CD14-positive monocyte (primary cell): Measurements from ENCODE around the gene CALM1. TPM values are rescaled to one million over a fixed set of nuclear protein-coding genes. Genes with fewer than 3 reads are reported as not detected.

Source experiments
- DNase-seq, 3 donors: peaks; one replicate each; pipeline ENCODE4 v3.0.0-alpha.2; 2011 to 2022
- H2AFZ ChIP-seq: 2 replicates; pipeline ENCODE4 v1.6.0; 2012; ENCODE audit warnings: mild to moderate bottlenecking, low read depth, low read length, inconsistent platforms; ENCODE audit not compliant: insufficient read depth, poor library complexity, severe bottlenecking
- H3K27ac ChIP-seq, 2 donors: 1 replicate in 1 of 2; 2 replicates in 1 of 2; pipeline ENCODE4 v1.5.1; 2012 to 2013; ENCODE audit warnings: low read length in 2 of 2, control low read depth in 1 of 2, inconsistent platforms in 1 of 2, low read depth in 1 of 2, mild to moderate bottlenecking in 1 of 2
- H3K27me3 ChIP-seq, 2 donors: one replicate each; pipeline versions ENCODE4 v1.6.0 to v1.6.1; 2011 to 2013; ENCODE audit warnings: low read length in 2 of 2; ENCODE audit not compliant: control insufficient read depth in 2 of 2, insufficient read depth in 2 of 2
- H3K36me3 ChIP-seq, 2 donors: replicated peaks in 1 of 2; 1 replicate in 1 of 2; 2 replicates in 1 of 2; pipeline versions ENCODE4 v1.5.1 to v1.6.1; 2012 to 2013; ENCODE audit warnings: low read length in 2 of 2, control low read depth in 1 of 2, inconsistent platforms in 1 of 2, mild to moderate bottlenecking in 1 of 2; ENCODE audit not compliant: insufficient read depth in 2 of 2, control insufficient read depth in 1 of 2
- H3K4me1 ChIP-seq, 2 donors: 1 replicate in 1 of 2; 2 replicates in 1 of 2; pipeline versions ENCODE4 v1.5.1 to v1.6.1; 2012 to 2013; ENCODE audit warnings: low read length in 2 of 2, control low read depth in 1 of 2, inconsistent platforms in 1 of 2, mild to moderate bottlenecking in 1 of 2, moderate library complexity in 1 of 2; ENCODE audit not compliant: insufficient read depth in 2 of 2, control insufficient read depth in 1 of 2
- H3K4me2 ChIP-seq: replicated peaks from 2 replicates; pipeline ENCODE3; 2012; ENCODE audit warnings: low read length, moderate library complexity, mild to moderate bottlenecking; ENCODE audit not compliant: poor library complexity, severe bottlenecking; ENCODE audit errors: extremely low read depth
- H3K4me3 ChIP-seq, 3 experiments: fragments of 200-600 bp in 1 of 3; sonication (generic) in 1 of 3; replicated peaks in 1 of 3; 1 replicate in 2 of 3; 2 replicates in 1 of 3; pipeline ENCODE4 v1.5.1; 2011 to 2013; ENCODE audit warnings: low read length in 3 of 3, mild to moderate bottlenecking in 3 of 3, control low read depth in 2 of 3, low read depth in 2 of 3, inconsistent platforms in 1 of 3, moderate library complexity in 1 of 3
- H3K79me2 ChIP-seq: 2 replicates; pipeline ENCODE4 v1.6.0; 2012; ENCODE audit warnings: mild to moderate bottlenecking, control low read depth, inconsistent platforms, low read length, moderate library complexity; ENCODE audit not compliant: insufficient read depth
- H3K9ac ChIP-seq: 2 replicates; pipeline ENCODE4 v1.6.0; 2017; ENCODE audit warnings: low read length, mild to moderate bottlenecking; ENCODE audit not compliant: insufficient read depth, poor library complexity, severe bottlenecking
- H3K9me3 ChIP-seq, 2 donors: replicated peaks in 1 of 2; 1 replicate in 1 of 2; 2 replicates in 1 of 2; pipeline versions ENCODE4 v1.5.1 to v1.6.1; 2012 to 2013; ENCODE audit warnings: low read length in 2 of 2, control low read depth in 1 of 2; ENCODE audit not compliant: control insufficient read depth in 1 of 2, insufficient read depth in 1 of 2
- H4K20me1 ChIP-seq: 2 replicates; pipeline ENCODE4 v1.6.0; 2012; ENCODE audit warnings: mild to moderate bottlenecking, low read length, control low read depth, moderate library complexity; ENCODE audit not compliant: insufficient read depth
- H3K27ac Mint-ChIP-seq, 7 donors: one replicate each; pipeline ENCODE4 v1.8.0; 2020; ENCODE audit warnings: mild to moderate bottlenecking in 7 of 7, mixed read lengths in 7 of 7, moderate library complexity in 6 of 7, inconsistent platforms in 2 of 7
- H3K27me3 Mint-ChIP-seq, 3 donors: one replicate each; pipeline ENCODE4 v1.8.0; 2021 to 2022; ENCODE audit warnings: low read depth in 3 of 3, mild to moderate bottlenecking in 3 of 3, mixed read lengths in 3 of 3, moderate library complexity in 3 of 3, inconsistent platforms in 1 of 3
- H3K36me3 Mint-ChIP-seq, 2 donors: one replicate each; pipeline ENCODE4 v1.8.0; 2020; ENCODE audit warnings: mixed read lengths in 2 of 2, inconsistent platforms in 1 of 2, mild to moderate bottlenecking in 1 of 2
- H3K4me1 Mint-ChIP-seq: one replicate; pipeline ENCODE4 v1.8.0; 2020; ENCODE audit warnings: mild to moderate bottlenecking, mixed read lengths
- H3K4me3 Mint-ChIP-seq, 2 donors: one replicate each; pipeline ENCODE4 v1.8.0; 2020; ENCODE audit warnings: mild to moderate bottlenecking in 2 of 2, mixed read lengths in 2 of 2, moderate library complexity in 1 of 2
- H3K9me3 Mint-ChIP-seq, 7 donors: one replicate each; pipeline ENCODE4 v1.8.0; 2020 to 2022; ENCODE audit warnings: mixed read lengths in 7 of 7, mild to moderate bottlenecking in 6 of 7, moderate library complexity in 6 of 7, inconsistent platforms in 2 of 7
- WGBS: methylation state at CpG from one replicate; pipeline ENCODE4 v1.1.5; 2013; ENCODE audit warnings: missing lambda C conversion rate; ENCODE audit not compliant: insufficient coverage; 5-methylcytosine and 5-hydroxymethylcytosine counted together
- intact Hi-C, 2 donors: fragments of 100-400 bp; cut with micrococcal nuclease; formaldehyde crosslinking; loops; one replicate each; pipeline versions ENCODE4 v1.15.0 to v1.15.1; 2023
- polyA plus RNA-seq, 3 donors: library from polyadenylated mRNA; depleted of rRNA in 1 of 3; unstranded in 2 of 3; stranded (reverse) in 1 of 3; fragments of 300-500 nt in 2 of 3; fragments of >200 nt in 1 of 3; fragmentation: Illumina TruSeq in 2 of 3; gene quantifications; 1 replicate in 2 of 3; 2 replicates in 1 of 3; pipeline ENCODE4 v1.2.3, GENCODE V29; 2012 to 2021
- TF ChIP-seq, protein P1 (sequence below): fragments of 200-600 bp; IDR thresholded peaks from one replicate; pipeline ENCODE4 v1.8.0; 2022; ENCODE audit warnings: antibody characterized with exemption, mild to moderate bottlenecking

The CALM1 gene
- polyA plus RNA-seq, 3 donors = 277 to 912 (median 906) TPM

DNA sequence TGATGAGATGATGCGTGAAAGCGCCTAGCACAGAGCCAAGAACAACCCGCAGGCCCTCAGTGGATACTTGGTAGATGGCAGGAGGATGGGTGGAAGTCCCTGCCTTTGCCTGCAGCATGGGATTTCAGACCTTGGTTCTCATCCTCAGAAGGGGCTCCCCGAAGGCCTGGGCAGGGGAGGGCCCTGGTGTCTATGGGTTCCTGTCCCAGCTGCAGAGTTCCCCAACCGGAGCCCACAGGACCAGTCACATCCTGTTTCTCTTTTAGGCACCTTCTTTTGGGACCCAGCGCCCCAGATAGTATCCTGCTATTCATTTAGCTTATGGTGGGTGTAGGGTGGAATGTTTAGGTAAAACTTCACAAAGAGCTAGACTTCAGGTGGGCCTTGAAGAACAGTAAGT, 55.5 kb downstream of the CALM1 start:
- no peak overlapping the region for H3K27ac Mint-ChIP-seq
- Histone ChIP-seq H3K79me2 (no peaks in the 10 kb centered on the region), H3K9ac (no peak overlapping the region), H3K27ac (no peak overlapping the region), H3K27me3 (no peaks in the 10 kb centered on the region), H3K4me2 (no peak overlapping the region), H3K9me3 (peaks cover 0 to 11% of the 10 kb centered on the region in 2 donors), H4K20me1 (no peaks in the 10 kb centered on the region), H3K4me3 (no peak overlapping the region), H3K36me3 (no peaks in the 10 kb centered on the region), H2AFZ (no peak overlapping the region), H3K4me1 (peaks cover 0 to 7% of the 10 kb centered on the region in 2 donors)
- H3K27me3 Mint-ChIP-seq = peaks cover 0 to 5% (median 3%) of the 10 kb centered on the region in 3 donors
- no peak overlapping the region for H3K4me3 Mint-ChIP-seq
- 10% methylated on average over 2 of the region's 6 CpGs for WGBS
- H3K4me1 Mint-ChIP-seq = peaks cover 9% of the 10 kb centered on the region
- DNase-seq = no peak
- intact Hi-C loops = no loop called here
- peaks cover 2 to 10% (median 8%) of the 10 kb centered on the region in 7 donors for H3K9me3 Mint-ChIP-seq
- H3K36me3 Mint-ChIP-seq = no peaks in the 10 kb centered on the region
- TF ChIP-seq, protein P1, sequence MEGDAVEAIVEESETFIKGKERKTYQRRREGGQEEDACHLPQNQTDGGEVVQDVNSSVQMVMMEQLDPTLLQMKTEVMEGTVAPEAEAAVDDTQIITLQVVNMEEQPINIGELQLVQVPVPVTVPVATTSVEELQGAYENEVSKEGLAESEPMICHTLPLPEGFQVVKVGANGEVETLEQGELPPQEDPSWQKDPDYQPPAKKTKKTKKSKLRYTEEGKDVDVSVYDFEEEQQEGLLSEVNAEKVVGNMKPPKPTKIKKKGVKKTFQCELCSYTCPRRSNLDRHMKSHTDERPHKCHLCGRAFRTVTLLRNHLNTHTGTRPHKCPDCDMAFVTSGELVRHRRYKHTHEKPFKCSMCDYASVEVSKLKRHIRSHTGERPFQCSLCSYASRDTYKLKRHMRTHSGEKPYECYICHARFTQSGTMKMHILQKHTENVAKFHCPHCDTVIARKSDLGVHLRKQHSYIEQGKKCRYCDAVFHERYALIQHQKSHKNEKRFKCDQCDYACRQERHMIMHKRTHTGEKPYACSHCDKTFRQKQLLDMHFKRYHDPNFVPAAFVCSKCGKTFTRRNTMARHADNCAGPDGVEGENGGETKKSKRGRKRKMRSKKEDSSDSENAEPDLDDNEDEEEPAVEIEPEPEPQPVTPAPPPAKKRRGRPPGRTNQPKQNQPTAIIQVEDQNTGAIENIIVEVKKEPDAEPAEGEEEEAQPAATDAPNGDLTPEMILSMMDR = no peak

DNA sequence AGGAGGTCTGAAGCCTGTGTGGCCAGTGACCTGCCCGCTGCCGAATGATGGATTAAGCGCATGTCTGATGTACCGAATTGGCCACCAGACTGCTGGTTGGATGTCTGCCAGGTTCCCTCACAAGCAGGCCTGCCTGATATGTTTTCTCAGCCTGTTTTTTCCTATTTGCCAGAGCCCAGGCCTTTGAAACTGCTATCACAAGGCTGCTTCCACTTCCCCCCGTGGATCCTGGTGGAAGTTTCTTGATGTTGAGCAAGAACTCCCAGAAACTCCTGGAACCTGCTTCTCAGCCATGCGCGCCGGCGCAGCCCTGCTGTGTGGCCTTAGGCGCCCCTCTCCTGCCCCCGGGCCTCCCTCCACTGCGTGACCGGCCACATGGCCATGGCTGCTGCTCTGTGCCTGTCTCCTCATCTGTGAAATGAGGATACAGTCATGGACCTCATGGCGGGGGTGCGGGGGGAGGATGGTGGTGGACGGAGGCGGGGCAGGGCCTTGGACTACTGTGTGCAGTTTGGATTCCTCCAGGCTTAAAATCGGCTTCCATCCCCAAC, 56.6 kb downstream of the CALM1 start:
- intact Hi-C loops = no loop called here
- Mint-ChIP-seq H3K9me3 (peaks cover 0 to 1% (median 0%) of the 10 kb centered on the region in 7 donors), H3K4me3 (no peak overlapping the region), H3K36me3 (no peaks in the 10 kb centered on the region), H3K4me1 (peaks cover 9% of the 10 kb centered on the region), H3K27me3 (peaks cover 0 to 4% (median 3%) of the 10 kb centered on the region in 3 donors), H3K27ac (no peak overlapping the region)
- Histone ChIP-seq H3K9me3 (peaks cover 0 to 1% of the 10 kb centered on the region in 2 donors), H4K20me1 (no peaks in the 10 kb centered on the region), H2AFZ (no peak overlapping the region), H3K9ac (no peak overlapping the region), H3K27me3 (no peaks in the 10 kb centered on the region), H3K4me1 (peaks cover 0 to 7% of the 10 kb centered on the region in 2 donors), H3K79me2 (no peaks in the 10 kb centered on the region), H3K36me3 (no peaks in the 10 kb centered on the region), H3K4me3 (no peak overlapping the region), H3K27ac (no peak overlapping the region), H3K4me2 (no peak overlapping the region)
- WGBS = 80% methylated on average over 12 of the region's 18 CpGs
- no peak for DNase-seq
- TF ChIP-seq, protein P1 = no peak
